SK-N-SH (cell line): ENCODE results near the gene MAP6.

ENCODE experiments used
- EZH2phosphoT487 ChIP-seq: fragments of 200-600 bp; sonication (generic); IDR thresholded peaks from 2 replicates; pipeline ENCODE4 v1.6.1; 2017; ENCODE audit warnings: low read depth, mixed run types, mild to moderate bottlenecking, antibody characterized with exemption, moderate library complexity, borderline replicate concordance
- MXI1 ChIP-seq: IDR thresholded peaks from 2 replicates; pipeline ENCODE4 v1.6.1; 2012; ENCODE audit warnings: mild to moderate bottlenecking, low read depth, low read length, improper control_type of control experiment
- YY1 ChIP-seq: IDR thresholded peaks from 2 replicates; pipeline ENCODE4 v1.4.0; 2012; ENCODE audit warnings: low read depth, mild to moderate bottlenecking
- TF ChIP-seq, protein P1 (sequence below): fragments of 200-600 bp; sonication (generic); IDR thresholded peaks from 2 replicates; pipeline ENCODE4 v1.6.1; 2017; ENCODE audit warnings: antibody characterized with exemption, mild to moderate bottlenecking, moderate library complexity

DNA sequence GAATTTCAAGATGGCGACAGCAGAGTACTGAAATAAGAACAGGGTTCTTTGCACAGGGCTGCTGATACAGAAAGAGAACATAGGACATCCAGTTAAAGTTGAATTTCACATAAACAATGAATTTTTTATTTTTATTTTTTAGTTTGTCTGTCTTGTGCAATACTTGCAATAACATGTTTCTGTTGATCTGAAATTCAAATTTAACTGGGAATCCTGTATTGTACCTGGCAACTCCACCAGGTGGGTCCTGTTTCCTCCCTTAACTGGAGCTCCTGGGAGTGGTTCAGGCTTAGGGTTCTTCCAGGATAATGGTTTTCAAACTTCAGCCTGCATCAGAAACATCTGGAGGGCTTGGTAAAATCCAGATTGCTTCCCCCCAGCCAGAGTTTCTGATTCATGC is 121.7 kb downstream of the MAP6 start:
- TF ChIP-seq YY1: no peak
- TF ChIP-seq EZH2phosphoT487: no peak
- TF ChIP-seq, protein P1, sequence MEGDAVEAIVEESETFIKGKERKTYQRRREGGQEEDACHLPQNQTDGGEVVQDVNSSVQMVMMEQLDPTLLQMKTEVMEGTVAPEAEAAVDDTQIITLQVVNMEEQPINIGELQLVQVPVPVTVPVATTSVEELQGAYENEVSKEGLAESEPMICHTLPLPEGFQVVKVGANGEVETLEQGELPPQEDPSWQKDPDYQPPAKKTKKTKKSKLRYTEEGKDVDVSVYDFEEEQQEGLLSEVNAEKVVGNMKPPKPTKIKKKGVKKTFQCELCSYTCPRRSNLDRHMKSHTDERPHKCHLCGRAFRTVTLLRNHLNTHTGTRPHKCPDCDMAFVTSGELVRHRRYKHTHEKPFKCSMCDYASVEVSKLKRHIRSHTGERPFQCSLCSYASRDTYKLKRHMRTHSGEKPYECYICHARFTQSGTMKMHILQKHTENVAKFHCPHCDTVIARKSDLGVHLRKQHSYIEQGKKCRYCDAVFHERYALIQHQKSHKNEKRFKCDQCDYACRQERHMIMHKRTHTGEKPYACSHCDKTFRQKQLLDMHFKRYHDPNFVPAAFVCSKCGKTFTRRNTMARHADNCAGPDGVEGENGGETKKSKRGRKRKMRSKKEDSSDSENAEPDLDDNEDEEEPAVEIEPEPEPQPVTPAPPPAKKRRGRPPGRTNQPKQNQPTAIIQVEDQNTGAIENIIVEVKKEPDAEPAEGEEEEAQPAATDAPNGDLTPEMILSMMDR: no peak
- TF ChIP-seq MXI1: no peak
